ENCODE data around the gene TM4SF1.
"Not testable (repeated sequence)": the region's sequence is repeated elsewhere in the genome, so short reads cannot be mapped to it uniquely, and the experiment has no call there.

The TM4SF1 gene

DNA sequence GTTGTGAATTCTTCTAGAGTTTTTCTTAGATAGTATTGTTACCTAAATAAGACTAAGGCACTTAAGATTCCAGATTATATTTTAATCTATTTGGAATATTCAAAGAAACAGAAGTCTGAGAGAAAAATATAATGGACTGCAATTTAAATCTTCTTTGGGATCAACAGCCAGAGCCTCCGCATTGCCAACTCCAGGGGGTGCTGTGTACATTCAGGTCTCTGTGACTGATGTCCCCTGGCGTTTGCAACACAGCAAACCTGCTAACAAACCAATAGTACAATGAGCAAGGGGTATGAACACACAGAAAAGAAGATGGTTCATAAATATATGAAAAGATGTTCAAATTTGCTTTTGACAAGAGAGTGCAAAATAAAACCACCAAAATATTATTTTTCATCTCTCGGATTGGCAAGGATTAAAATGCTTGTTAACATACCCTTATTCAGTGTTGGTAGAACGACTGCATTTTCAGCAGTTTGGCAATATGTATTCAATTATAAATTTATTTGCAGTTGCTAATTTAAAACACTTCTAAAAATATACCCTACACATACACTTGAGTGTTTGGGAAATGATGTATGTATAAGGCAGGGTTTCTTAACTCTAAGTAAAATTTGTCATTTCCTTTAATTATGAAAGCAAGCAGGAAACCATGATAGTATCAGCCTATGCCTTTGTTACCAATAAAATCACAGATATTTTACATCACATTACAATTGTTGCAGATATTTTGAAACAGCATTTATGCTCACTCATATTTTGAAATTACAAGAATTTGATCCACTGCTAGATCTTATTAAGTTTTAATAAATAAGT is 16.1 kb upstream of the TM4SF1 start:
- no peak for DNase-seq

DNA sequence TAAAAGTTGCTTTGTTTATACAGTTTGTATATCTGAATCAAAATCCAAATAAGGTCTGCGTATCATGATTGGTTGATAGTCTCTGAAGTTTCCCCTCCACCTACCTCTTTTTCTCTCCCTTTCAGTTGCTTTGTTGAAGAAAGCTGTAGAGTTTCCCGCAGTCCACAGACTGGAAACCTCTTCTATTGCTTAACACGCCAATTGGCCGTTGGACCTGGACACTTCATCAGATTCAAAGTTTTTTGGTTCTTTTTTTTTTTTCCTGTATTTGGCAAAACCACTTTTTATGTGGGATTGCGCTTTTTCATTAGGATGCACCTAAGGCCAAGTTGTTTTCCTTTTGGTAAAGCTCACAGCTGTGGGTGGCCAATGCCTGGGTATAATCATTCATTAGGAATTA is 14.5 kb upstream of the TM4SF1 start:
- no peak for DNase-seq

- no peak for DNase-seq
These were observed 13.3 kb upstream of the TM4SF1 start for GRCh38 chr3:149390772-149391212.

- no peak for DNase-seq
These were observed 12.8 kb upstream of the TM4SF1 start for GRCh38 chr3:149390294-149390693.

GRCh38 chr3:149388531-149389417 is 11.3 kb upstream of the TM4SF1 start:
- DNase-seq: no peak

GRCh38 chr3:149388001-149388440 is 10.6 kb upstream of the TM4SF1 start:
- DNase-seq: no peak

GRCh38 chr3:149386299-149386606 is 8.8 kb upstream of the TM4SF1 start:
- DNase-seq: no peak

GRCh38 chr3:149385617-149386298 is 8.3 kb upstream of the TM4SF1 start:
- DNase-seq: no peak

GRCh38 chr3:149384911-149385321 is 7.5 kb upstream of the TM4SF1 start:
- no peak for DNase-seq

DNA sequence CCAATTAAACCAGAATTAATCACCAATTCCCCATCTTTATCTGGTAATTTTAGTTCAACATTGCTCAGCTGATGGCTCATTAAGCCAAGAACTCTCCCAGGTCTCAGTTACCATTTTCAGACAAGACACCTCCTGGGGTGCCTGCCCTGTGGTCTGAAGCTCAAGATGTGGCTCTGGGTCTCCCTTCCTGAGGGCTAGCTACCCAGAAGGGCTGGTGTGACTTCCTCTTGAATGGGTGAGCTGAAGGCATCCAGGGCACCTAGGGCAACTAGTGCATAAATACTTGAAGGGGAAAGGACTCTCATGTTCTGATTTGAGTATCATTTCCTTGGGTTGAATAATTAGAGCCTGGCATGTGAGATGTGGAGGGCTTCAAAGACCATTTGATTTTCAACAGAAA is 6.7 kb upstream of the TM4SF1 start:
- no peak for DNase-seq

DNA sequence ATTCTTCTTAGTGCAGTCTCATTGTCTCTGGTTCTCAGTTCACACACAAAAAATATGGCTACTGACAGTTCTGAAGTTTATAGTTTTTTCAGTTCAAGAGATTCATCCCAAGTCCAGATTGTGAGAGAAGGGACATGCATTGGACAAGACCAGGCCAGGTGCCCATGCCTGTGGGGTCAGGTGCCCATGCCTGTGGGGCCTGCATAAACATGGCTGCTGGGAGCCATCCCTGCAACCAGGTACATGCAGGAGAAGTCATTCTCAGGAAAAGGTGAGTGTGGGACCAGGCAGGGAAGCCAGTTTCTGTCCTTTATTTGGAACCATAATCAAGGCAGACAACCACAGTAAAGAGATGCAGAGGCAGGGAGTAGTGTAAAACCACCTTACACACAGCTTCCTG is 6.3 kb upstream of the TM4SF1 start:
- DNase-seq: no peak

- no peak for DNase-seq
These were observed 5.1 kb upstream of the TM4SF1 start for GRCh38 chr3:149382518-149382917.

DNA sequence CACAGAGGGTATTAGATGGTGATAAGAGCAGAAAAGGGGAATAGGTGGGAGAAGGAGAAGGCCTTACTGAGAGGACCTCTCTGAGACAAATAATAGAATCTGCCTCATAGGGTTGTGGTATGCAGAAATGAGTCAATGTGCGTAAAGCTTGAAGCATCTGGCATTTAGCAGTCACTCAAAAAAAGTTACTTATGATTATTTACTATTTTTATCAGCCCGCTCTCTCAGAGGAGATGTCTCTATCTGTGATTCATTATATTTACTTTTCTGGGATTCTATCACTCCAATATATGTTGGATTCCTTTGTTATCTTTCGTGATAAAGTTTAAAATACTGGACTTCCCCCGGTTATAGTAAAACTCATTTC is 4.6 kb upstream of the TM4SF1 start:
- DNase-seq: no peak

- DNase-seq: no peak
These were observed 4.0 kb upstream of the TM4SF1 start for GRCh38 chr3:149381173-149382100.

DNA sequence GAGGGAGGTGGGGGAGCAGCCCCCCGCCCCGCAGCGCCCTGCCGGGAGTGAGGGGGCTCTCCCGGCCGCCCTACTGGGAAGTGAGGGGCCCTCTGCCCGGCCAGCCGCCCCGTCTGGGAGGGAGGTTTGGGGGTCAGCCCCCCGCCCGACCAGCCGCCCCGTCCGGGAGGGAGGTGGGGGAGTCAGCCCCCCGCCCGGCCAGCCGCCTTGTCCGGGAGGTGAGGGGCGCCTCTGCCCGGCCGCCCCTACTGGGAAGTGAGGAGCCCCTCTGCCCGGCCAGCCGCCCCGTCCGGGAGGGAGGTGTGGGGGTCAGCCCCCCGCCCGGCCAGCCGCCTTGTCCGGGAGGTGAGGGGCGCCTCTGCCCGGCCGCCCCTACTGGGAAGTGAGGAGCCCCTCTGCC is 2.8 kb upstream of the TM4SF1 start:
- DNase-seq: not testable (repeated sequence)

GRCh38 chr3:149378478-149379309 is 1.2 kb upstream of the TM4SF1 start:
- no peak for DNase-seq

- DNase-seq: no peak
These were observed 586 bp downstream of the TM4SF1 start for GRCh38 chr3:149376718-149377407.

DNA sequence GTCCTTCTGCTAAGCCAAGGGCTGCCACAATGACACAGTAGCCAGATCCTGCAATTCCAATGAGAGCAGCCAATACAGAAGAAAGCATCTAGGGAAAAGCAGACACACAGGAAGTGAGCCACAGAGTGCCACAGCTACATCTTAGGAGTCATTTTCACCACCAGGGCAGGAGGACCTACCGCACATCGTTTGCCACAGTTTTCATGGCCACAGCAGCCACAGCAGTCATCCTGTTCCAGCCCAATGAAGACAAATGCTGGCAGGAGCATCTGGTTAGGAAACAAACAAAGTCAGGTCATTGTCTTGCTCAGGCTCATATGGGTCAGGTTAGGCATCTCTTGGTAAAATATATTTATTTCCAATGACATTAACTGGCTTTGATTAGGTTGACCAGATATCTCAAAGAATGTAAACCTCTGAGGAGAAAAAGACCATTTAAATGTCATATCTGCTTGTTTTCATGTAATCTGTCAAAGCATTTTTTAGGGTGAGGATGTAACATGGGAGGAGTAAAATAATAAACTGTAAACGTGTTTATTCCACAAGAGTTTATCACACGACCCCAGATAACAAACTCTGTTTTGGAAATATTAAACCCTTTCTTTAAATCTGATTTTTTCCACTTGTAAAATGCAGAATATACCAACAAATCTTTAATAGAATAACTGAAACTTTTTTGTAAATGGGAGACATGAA is 1.8 kb downstream of the TM4SF1 start:
- no peak for DNase-seq

GRCh38 chr3:149374793-149375500 is 2.5 kb downstream of the TM4SF1 start:
- DNase-seq: no peak

DNA sequence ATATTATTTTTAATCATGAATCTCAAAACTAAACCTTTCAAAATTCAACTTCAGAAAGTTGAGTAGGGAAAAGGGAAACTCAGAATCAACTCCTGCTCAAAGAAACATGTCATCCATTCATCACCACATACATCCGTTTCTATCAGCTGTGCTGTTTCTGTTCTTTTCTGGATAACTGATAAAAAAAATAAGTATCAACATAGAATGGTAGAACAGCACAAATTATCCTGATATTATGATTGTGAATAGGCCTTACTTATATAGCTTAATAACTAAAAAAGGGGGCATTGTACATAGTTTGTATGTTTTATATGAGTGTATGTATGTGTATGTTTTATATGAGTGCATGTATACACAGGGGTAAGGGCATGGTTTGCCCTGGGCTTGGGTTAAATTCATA is 3.1 kb downstream of the TM4SF1 start:
- no peak for DNase-seq
